HG03139 (cell line): ENCODE data around the gene OR6M1.

ENCODE experiments used
- ATAC-seq: cut with Tn5 transposase; IDR thresholded peaks from one replicate; pipeline ENCODE4 v1.9.1; 2021; ENCODE audit not compliant: unreplicated experiment

The OR6M1 gene

DNA sequence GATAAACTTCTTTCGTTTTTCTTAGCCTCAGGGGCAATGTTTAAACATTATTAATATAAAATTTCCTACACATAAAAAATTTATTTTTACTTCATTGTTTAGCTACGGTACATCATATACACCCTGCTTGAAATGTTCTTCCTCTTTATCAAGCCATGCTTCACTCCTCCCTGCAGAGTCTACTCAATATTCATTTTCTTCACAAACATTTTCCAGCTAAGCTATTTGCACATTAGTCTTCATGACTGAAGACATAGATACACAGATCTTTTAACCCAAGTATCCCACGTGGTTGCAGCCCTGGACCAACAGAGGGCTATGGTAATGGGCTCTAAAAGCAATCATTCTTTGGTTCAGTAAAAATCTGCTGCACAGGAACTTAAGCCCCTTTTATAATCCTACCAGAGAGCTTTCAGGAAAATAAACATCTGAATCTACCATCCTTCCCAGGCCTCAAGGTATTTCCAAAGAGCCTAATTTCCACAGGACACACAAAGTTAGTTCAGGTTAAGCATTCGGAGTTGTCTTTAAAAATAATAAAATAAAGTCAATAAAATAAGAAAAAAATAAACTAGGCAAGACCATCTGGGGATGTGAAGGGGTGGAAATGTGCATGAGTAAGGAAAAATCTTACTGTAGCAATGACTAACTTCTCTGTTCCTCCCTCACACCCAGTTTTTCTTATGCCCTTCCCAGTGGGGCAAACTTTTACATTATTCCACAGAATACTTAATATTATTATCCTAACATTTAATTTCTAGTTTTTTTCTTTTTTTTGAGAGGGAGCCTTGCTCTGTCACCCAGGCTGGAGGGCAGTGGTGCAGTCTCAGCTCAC is 30.2 kb downstream of the OR6M1 start:
- ATAC-seq = no peak

DNA sequence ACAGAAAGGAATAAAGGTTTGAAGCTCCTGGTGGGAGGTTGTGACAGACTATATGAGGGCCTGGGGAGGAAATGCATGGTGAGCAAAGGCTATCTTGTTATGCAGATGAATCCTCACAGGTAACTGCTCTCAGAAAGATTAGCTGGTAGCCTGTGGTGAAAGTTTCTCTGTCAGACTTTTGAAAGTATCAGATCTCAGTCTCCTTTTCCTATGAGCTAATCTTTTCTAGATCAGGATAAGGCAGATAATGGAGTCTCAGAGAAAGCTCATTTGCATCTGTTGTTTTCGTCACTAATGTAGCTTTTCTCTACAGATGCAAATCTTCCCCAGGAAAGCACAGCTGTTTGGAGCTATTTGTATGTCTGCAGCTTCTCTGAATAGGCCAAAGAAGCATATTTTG is 30.9 kb downstream of the OR6M1 start:
- no peak for ATAC-seq

DNA sequence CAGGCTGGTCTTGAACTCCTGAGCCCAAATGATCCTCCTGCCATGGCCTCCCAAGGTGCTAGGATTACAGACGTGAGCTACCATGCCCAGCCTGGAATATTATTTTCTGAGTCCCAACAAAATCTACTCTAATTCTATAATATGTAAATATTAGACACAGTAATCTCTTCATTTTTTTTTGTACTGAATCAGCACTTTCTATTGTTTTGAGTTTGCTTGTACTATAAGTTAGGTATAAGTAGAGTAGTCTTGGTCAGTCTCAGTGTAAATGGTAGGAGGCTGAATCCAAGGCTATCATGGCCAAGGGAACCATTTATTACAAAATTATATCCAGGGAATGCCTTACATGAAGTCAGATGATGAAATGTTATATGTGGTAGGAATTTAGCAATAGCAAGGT is 32.2 kb downstream of the OR6M1 start:
- no peak for ATAC-seq

DNA sequence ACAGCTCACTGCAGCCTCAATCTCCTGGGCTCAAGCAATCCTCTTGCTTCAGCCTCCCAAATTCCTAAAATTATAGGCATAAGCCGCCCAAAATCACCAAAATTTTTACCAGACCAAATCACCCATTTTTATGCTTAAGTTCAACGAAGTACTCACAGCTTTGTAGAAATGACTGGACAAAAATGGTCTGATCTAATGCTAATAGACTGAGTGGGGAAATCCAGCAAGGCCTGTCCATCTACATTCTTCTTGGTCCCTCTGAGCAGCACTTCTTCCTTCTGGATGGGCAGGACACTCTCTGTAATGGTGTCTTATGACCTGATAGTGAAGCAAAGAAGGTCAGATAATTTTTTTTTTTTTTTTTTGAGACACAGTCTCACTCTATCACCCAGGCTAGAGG is 33.1 kb downstream of the OR6M1 start:
- no peak for ATAC-seq

DNA sequence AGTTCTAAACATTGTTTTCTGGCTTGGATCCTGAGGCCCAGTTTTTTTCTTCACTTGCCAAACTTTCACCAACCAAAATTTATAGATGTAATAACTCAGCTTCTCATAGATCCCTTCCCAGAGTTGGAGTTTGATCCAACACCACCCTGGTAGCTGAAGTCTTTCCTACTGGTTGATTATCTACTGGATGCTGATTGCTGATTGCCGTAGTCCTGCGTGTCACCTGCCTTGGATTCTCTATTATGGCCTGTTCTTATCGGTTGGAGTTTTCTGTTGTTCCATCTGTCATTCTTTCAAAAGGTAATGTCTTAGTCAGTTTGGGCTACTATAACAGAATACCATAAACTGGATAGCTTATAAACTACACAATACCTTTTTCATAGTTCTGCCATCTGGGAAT is 34.5 kb downstream of the OR6M1 start:
- no peak for ATAC-seq

DNA sequence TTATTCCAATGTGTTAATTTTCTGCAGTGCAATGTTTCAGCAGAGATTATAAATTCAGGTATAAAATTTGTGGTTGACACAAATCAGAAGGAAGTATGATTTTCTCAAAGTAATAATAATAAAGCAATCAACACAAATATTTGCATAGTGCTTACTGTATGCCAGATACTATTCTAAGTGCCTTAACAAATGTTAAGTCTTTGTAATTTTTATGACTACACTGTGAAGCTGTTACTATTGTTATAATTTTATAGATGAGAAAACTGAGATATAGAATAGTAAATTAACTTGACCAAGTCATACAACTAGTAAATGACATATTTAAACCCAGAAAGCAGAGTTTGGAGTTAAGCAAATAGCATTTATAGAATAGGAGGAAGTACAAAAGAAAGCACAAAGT is 35.4 kb downstream of the OR6M1 start:
- ATAC-seq = no peak

DNA sequence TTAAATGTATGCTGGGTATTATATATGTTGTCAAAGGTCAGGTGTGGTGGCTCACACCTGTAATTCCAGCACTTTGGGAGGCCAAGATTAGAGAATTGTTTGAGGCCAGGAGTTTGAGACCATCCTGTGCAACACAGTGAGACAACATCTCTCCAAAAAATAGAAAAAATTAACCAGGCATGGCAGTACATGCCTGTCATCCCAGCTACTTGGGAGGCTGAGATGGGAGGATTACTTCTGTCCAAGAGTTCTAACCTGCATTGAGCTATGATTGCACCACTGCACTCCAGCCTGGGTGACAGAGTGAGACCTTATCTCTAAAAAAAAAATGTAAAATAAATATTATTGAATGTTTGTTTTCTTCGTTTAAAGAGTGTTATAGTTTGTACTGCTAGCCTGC is 40.5 kb downstream of the OR6M1 start:
- ATAC-seq = no peak

DNA sequence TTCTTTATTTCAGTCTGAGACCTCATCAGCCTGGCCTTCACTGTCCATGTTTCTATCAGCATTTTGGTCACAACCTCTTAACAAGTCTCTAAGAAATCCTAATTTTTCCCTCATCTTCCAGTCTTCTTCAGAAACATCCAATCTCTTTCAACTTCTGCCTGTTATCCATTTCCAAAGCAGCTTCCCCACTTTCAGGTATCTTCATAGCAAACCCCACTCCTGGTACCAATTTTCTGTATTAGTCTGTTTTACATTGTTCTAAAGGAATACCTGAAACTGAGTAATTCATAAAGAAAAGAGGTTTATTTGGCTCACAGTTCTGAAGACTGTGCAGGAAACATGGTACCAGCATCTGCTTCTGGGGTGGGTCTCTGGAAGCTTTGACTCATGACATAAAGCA is 43.7 kb downstream of the OR6M1 start:
- ATAC-seq = no peak

DNA sequence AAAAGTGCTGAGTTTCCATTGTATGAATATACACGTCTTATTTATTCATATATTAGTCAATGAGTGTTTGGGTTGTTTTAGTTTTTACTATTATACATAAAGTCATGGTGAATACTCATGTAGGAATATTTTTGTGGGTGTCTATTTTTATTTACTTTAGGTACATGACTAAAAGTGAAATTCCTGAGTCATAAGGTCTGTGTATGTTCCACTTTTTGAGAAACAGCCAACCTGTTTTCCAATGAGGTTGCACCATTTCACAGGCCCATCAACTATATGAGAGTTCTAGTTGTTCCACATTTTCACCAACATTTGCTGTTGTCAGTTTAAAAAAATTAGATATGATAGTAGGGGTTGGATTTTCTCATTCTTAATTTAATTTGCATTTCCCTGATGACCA is 45.3 kb downstream of the OR6M1 start:
- ATAC-seq = no peak

DNA sequence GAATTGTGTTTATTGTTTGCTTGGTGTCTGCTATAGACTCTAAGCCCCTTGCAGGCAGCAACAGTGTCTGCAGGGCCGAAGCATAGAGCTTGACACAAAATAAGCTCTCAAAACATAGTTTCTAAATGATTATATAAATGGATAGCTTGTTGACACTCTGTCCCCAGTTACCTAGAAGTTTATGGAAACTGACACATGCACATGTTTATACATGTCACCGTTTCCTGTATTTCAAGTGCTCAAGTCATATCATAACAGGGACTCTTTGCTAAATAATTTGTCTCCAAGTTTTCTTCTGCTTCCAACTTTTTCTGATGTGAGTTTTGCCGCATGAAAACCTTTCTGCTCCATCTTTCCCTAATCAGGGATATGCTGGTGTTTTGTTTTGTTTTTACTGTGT is 48.2 kb downstream of the OR6M1 start:
- no peak for ATAC-seq

DNA sequence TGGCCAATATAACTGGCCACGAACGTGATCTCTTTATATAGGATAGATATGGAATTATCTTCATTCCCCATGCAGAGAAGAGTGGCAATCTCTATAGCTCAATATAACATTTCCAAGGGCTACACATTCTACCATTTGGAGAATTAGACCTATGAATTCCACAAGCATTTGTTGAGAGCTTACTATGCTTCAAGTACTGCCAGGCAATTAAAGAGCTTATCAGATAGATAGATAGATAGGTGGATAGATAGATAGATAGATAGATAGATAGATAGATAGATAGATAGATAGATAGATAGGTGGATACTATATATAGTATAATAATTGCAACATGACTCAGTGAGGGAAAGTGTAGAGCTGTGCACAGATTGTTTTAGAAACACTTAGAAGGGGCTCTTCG is 50.3 kb downstream of the OR6M1 start:
- no peak for ATAC-seq
